Measurements from ENCODE around the gene SLC25A10. TPM values are rescaled to one million over a fixed set of nuclear protein-coding genes. Genes with fewer than 3 reads are reported as not detected.
"Not testable (repeated sequence)": the region's sequence is repeated elsewhere in the genome, so short reads cannot be mapped to it uniquely, and the experiment has no call there.

SLC25A10 gene
- polyA plus RNA-seq, 4 donors: 40.3 to 79.1 (median 57.3) TPM

- Histone ChIP-seq H3K4me1 (ENCODE audit: control insufficient read depth in 3 of 3, insufficient read depth in 2 of 3, low read depth in 1 of 3, low read length in 2 of 3) (peaks cover 0 to 1% (median 0%) of the 10 kb centered on the region in 3 donors), H3K36me3 (ENCODE audit: control insufficient read depth in 3 of 3, insufficient read depth in 2 of 3, low read depth in 1 of 3, low read length in 3 of 3) (peaks cover 6 to 71% (median 10%) of the 10 kb centered on the region in 3 donors), H3K4me3 (ENCODE audit: low read depth in 1 of 3, low read length in 3 of 3) (no peak overlapping the region), H3K27me3 (ENCODE audit: control insufficient read depth in 3 of 3, insufficient read depth in 3 of 3, low read length in 3 of 3) (no peaks in the 10 kb centered on the region), H3K9me3 (ENCODE audit: control insufficient read depth in 2 of 2, insufficient read depth in 1 of 2, low read depth in 1 of 2, low read length in 1 of 2) (peaks cover 0 to 5% of the 10 kb centered on the region in 2 donors), H3K27ac (ENCODE audit: low read depth in 1 of 3, low read length in 2 of 3) (no peak overlapping the region)
- FAIRE-seq (no peak), DNase-seq (no peak)
- WGBS, 3 donors: 92 to 96% (median 93%) methylated on average over 12 to 16 of the region's 16 CpGs
These were observed 39.1 kb upstream of the SLC25A10 start for GRCh38 chr17:81672954-81673353.

- Histone ChIP-seq H3K36me3 (ENCODE audit: control insufficient read depth in 3 of 3, insufficient read depth in 2 of 3, low read depth in 1 of 3, low read length in 3 of 3) (peaks cover 6 to 64% (median 10%) of the 10 kb centered on the region in 3 donors), H3K4me1 (ENCODE audit: control insufficient read depth in 3 of 3, insufficient read depth in 2 of 3, low read depth in 1 of 3, low read length in 2 of 3) (no peaks in the 10 kb centered on the region), H3K4me3 (ENCODE audit: low read depth in 1 of 3, low read length in 3 of 3) (no peak overlapping the region), H3K27ac (ENCODE audit: low read depth in 1 of 3, low read length in 2 of 3) (no peak overlapping the region), H3K9me3 (ENCODE audit: control insufficient read depth in 2 of 2, insufficient read depth in 1 of 2, low read depth in 1 of 2, low read length in 1 of 2) (peaks cover 0 to 5% of the 10 kb centered on the region in 2 donors), H3K27me3 (ENCODE audit: control insufficient read depth in 3 of 3, insufficient read depth in 3 of 3, low read length in 3 of 3) (no peaks in the 10 kb centered on the region)
- DNase-seq (no peak), FAIRE-seq (no peak)
- 84 to 89% (median 86%) methylated on average over 18 of the region's 18 CpGs for WGBS, 3 donors
These were observed 38.4 kb upstream of the SLC25A10 start for GRCh38 chr17:81673561-81674258.

DNA sequence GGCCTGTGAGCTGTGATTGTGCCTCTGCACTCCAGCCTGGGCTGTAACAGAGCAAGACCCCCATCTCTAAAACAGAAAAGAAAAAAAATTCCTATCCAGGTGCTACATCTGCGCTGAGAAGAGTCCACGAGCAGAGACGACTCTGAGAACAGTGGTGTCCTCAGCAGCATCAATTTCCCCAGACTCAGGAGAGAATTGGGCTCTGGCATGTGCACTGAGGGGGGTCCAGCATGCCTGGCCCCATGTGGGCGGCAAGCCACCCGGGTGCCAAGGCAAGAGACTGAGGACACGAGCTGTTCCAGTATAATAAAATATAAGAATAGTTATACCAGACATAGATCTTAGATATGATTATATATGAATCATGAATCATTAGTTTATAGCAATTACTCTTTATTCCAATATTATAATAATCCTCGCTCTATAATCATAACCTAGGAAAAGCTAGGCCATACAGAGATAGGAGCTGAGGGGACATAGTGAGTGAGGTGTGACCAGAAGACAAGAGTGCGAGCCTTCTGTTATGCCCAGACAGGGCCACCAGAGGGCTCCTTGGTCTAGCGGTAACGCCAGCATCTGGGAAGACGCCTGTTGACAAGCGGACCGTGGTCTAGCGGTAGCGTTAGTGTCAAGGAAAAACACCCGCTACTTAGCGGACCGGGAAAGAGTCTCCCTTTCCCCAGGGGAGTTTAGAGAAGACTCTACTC, 36.4 kb upstream of the SLC25A10 start:
- H3K36me3 ChIP-seq (ENCODE audit: control insufficient read depth in 3 of 3, insufficient read depth in 2 of 3, low read depth in 1 of 3, low read length in 3 of 3): peaks cover 6 to 54% (median 10%) of the 10 kb centered on the region in 3 donors
- H3K27ac ChIP-seq (ENCODE audit: low read depth in 1 of 3, low read length in 2 of 3); FAIRE-seq; H3K27me3 ChIP-seq (ENCODE audit: control insufficient read depth in 3 of 3, insufficient read depth in 3 of 3, low read length in 3 of 3); H3K4me3 ChIP-seq (ENCODE audit: low read depth in 1 of 3, low read length in 3 of 3); DNase-seq; H3K4me1 ChIP-seq (ENCODE audit: control insufficient read depth in 3 of 3, insufficient read depth in 2 of 3, low read depth in 1 of 3, low read length in 2 of 3); H3K9me3 ChIP-seq (ENCODE audit: control insufficient read depth in 2 of 2, insufficient read depth in 1 of 2, low read depth in 1 of 2, low read length in 1 of 2): not testable (repeated sequence)
- WGBS, 3 donors: 42 to 49% (median 43%) methylated on average over 17 to 18 of the region's 18 CpGs

DNA sequence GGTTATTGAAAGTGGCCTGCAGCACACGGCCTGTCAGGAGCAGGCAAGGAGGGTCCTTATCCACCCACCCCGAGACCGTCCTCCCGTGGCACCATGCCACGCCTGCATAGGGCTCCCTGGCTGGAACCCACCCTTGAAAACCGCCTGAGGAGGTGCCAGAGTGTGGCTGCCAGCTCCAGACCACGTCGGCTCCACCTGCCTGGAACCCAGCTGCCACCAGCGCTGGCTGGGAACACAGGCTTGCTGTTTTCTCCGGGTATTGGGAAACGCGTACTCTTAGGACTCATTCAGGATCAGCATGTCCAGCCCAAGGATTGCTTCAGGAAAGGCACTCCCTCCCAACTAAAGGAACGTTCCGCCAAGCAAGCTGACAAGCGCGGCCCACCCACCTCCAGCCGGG, 35.2 kb upstream of the SLC25A10 start:
- Histone ChIP-seq H3K4me1 (ENCODE audit: control insufficient read depth in 3 of 3, insufficient read depth in 2 of 3, low read depth in 1 of 3, low read length in 2 of 3) (no peaks in the 10 kb centered on the region), H3K27ac (ENCODE audit: low read depth in 1 of 3, low read length in 2 of 3) (no peak overlapping the region), H3K4me3 (ENCODE audit: low read depth in 1 of 3, low read length in 3 of 3) (no peak overlapping the region), H3K27me3 (ENCODE audit: control insufficient read depth in 3 of 3, insufficient read depth in 3 of 3, low read length in 3 of 3) (no peaks in the 10 kb centered on the region), H3K36me3 (ENCODE audit: control insufficient read depth in 3 of 3, insufficient read depth in 2 of 3, low read depth in 1 of 3, low read length in 3 of 3) (peaks cover 0 to 53% (median 8%) of the 10 kb centered on the region in 3 donors), H3K9me3 (ENCODE audit: control insufficient read depth in 2 of 2, insufficient read depth in 1 of 2, low read depth in 1 of 2, low read length in 1 of 2) (peaks cover 0 to 5% of the 10 kb centered on the region in 2 donors)
- WGBS, 3 donors: 88 to 95% (median 94%) methylated on average over 17 of the region's 17 CpGs
- FAIRE-seq: no peak
- no peak for DNase-seq

DNA sequence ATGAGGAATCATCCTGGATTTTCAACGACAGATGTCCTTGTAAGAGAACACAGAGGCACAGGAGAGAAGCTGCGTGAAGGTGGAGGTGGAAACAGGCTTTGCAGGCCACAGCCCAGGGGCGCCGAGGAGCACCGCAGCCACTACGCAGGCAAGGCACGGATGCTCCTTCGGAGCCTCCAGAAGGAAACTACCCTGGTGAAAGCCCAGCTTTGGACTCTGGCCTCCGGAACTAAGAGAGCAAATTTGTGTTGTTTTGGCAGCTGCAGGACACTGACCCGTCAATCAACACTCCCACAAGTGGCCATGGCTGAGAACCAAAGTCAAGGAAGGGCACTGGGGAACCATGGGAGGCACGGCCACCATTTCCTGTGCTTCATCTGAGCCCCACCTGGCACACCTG, 31.9 kb upstream of the SLC25A10 start:
- H3K4me1 ChIP-seq (ENCODE audit: control insufficient read depth in 3 of 3, insufficient read depth in 2 of 3, low read depth in 1 of 3, low read length in 2 of 3): peaks cover 0 to 8% (median 4%) of the 10 kb centered on the region in 3 donors
- peaks cover 0 to 32% (median 0%) of the 10 kb centered on the region in 3 donors for H3K36me3 ChIP-seq (ENCODE audit: control insufficient read depth in 3 of 3, insufficient read depth in 2 of 3, low read depth in 1 of 3, low read length in 3 of 3)
- no peak for DNase-seq
- no peak overlapping the region for H3K27ac ChIP-seq (ENCODE audit: low read depth in 1 of 3, low read length in 2 of 3)
- no peaks in the 10 kb centered on the region for H3K27me3 ChIP-seq (ENCODE audit: control insufficient read depth in 3 of 3, insufficient read depth in 3 of 3, low read length in 3 of 3)
- WGBS, 3 donors: 46 to 84% (median 74%) methylated on average over 11 of the region's 11 CpGs
- H3K4me3 ChIP-seq (ENCODE audit: low read depth in 1 of 3, low read length in 3 of 3): no peak overlapping the region
- H3K9me3 ChIP-seq (ENCODE audit: control insufficient read depth in 2 of 2, insufficient read depth in 1 of 2, low read depth in 1 of 2, low read length in 1 of 2): peaks cover 0 to 5% of the 10 kb centered on the region in 2 donors
- no peak for FAIRE-seq

DNA sequence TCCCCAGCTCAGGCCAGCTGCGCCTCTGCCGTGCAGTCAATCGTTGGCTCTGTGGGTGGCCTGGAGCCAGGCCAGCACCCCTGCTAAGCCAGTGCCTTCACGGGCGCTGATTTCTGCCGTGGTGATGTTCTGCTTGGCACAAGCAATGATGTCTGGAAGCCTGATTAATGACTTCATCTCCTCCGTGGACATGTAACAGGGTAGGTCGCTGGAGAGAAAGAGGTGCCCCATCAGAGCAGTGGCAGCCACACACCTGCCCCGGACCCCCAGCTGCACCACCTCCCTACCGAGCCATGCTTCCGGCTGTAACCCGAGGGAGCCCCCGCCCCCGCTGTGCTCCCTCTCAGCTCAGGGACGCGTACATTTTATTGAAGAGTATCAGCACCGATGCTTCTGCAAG, 30.4 kb upstream of the SLC25A10 start:
- no peak overlapping the region for H3K27ac ChIP-seq (ENCODE audit: low read depth in 1 of 3, low read length in 2 of 3)
- WGBS, 3 donors: 82 to 86% (median 84%) methylated on average over 17 of the region's 17 CpGs
- H3K4me1 ChIP-seq (ENCODE audit: control insufficient read depth in 3 of 3, insufficient read depth in 2 of 3, low read depth in 1 of 3, low read length in 2 of 3): peaks cover 0 to 13% (median 4%) of the 10 kb centered on the region in 3 donors
- FAIRE-seq (no peak), DNase-seq (no peak)
- peaks cover 0 to 1% of the 10 kb centered on the region in 2 donors for H3K9me3 ChIP-seq (ENCODE audit: control insufficient read depth in 2 of 2, insufficient read depth in 1 of 2, low read depth in 1 of 2, low read length in 1 of 2)
- H3K4me3 ChIP-seq (ENCODE audit: low read depth in 1 of 3, low read length in 3 of 3): no peak overlapping the region
- peaks cover 0 to 43% (median under 1%) of the 10 kb centered on the region in 3 donors for H3K36me3 ChIP-seq (ENCODE audit: control insufficient read depth in 3 of 3, insufficient read depth in 2 of 3, low read depth in 1 of 3, low read length in 3 of 3)
- H3K27me3 ChIP-seq (ENCODE audit: control insufficient read depth in 3 of 3, insufficient read depth in 3 of 3, low read length in 3 of 3): no peaks in the 10 kb centered on the region

DNA sequence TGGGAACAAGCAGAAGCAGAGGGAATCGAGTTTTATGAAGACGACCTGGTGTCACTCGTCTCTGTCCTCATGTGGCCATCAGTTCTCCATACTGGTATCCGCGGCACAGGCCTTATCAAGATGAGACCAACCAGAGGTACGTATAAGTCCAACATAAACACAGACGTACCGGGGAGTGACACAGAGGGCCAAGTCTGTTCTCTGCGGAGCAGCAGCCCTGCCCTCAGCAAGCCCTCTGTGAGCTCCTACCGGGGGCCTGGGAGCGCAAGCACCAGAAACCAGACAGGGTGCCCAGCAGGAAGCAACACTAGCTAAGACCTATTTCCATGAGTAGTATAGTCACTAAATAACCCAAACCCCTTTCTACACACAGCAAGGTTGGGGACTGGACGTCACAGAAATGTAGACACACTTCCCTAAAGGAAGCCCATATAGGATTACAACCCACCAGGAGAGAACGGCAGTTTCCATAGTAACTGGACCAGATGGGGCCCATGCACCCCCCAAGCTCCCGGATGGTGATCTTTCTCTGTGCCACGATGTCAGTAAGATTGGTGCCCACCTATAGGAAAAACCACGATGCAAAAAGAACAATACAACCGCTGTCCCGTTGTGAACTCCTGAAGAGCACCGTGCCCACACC, 29.4 kb upstream of the SLC25A10 start:
- Histone ChIP-seq H3K27me3 (ENCODE audit: control insufficient read depth in 3 of 3, insufficient read depth in 3 of 3, low read length in 3 of 3) (no peaks in the 10 kb centered on the region), H3K36me3 (ENCODE audit: control insufficient read depth in 3 of 3, insufficient read depth in 2 of 3, low read depth in 1 of 3, low read length in 3 of 3) (peaks cover 0 to 53% (median 7%) of the 10 kb centered on the region in 3 donors), H3K4me3 (ENCODE audit: low read depth in 1 of 3, low read length in 3 of 3) (peak overlapping the region; percentile 81 to 97 (median 95)), H3K27ac (ENCODE audit: low read depth in 1 of 3, low read length in 2 of 3) (peak overlapping the region in 1 of 3 donors; percentile 64), H3K9me3 (ENCODE audit: control insufficient read depth in 2 of 2, insufficient read depth in 1 of 2, low read depth in 1 of 2, low read length in 1 of 2) (no peaks in the 10 kb centered on the region), H3K4me1 (ENCODE audit: control insufficient read depth in 3 of 3, insufficient read depth in 2 of 3, low read depth in 1 of 3, low read length in 2 of 3) (peaks cover 0 to 13% (median 4%) of the 10 kb centered on the region in 3 donors)
- peak in 1 of 2 donors; percentile 19 for DNase-seq
- WGBS, 3 donors: 30 to 41% (median 36%) methylated on average over 18 to 19 of the region's 19 CpGs
- FAIRE-seq: no peak

DNA sequence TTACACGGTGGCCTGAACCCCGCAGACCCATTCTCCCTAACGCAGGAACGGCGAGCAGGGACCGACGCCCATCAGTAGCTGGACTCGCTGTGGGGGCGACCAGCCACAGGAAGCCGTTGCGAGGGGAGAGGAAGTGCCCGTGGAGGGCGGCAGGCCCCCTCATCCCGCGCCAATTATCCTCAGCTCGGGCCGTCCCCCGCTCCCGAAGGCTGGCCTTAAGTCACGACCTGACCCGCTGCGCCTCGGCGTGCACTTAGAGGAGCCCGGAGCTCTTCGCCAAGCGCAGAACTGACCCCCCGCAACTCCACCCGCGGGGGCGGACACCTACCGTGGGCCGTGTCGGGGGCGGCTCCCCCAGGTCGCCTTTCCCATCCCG, 28.9 kb upstream of the SLC25A10 start:
- Histone ChIP-seq H3K27me3 (ENCODE audit: control insufficient read depth in 3 of 3, insufficient read depth in 3 of 3, low read length in 3 of 3) (no peaks in the 10 kb centered on the region), H3K4me1 (ENCODE audit: control insufficient read depth in 3 of 3, insufficient read depth in 2 of 3, low read depth in 1 of 3, low read length in 2 of 3) (peaks cover 0 to 13% (median 4%) of the 10 kb centered on the region in 3 donors), H3K9me3 (ENCODE audit: control insufficient read depth in 2 of 2, insufficient read depth in 1 of 2, low read depth in 1 of 2, low read length in 1 of 2) (no peaks in the 10 kb centered on the region), H3K4me3 (ENCODE audit: low read depth in 1 of 3, low read length in 3 of 3) (peak overlapping the region; percentile 81 to 97 (median 95)), H3K36me3 (ENCODE audit: control insufficient read depth in 3 of 3, insufficient read depth in 2 of 3, low read depth in 1 of 3, low read length in 3 of 3) (peaks cover 0 to 58% (median 7%) of the 10 kb centered on the region in 3 donors), H3K27ac (ENCODE audit: low read depth in 1 of 3, low read length in 2 of 3) (peak overlapping the region in 2 of 3 donors; percentile 62 to 64)
- 0 to 1% (median 0%) methylated on average over 17 to 37 of the region's 37 CpGs for WGBS, 3 donors
- DNase-seq (no peak), FAIRE-seq (no peak)

Data from small intestine (tissue), 7 donors.